Esophagus muscularis mucosa (tissue), 4 donors: Measurements from ENCODE around the gene ERI3. TPM values are rescaled to one million over a fixed set of nuclear protein-coding genes. Genes with fewer than 3 reads are reported as not detected.

Source experiments
- DNase-seq: peaks from one replicate; pipeline ENCODE4 v3.0.0-alpha.2; 2017; ENCODE audit errors: extremely low spot score
- H3K27ac ChIP-seq, 4 donors: fragments of 200-600 bp; sonication (generic); replicated peaks in 1 of 4; 1 replicate in 3 of 4; 2 replicates in 1 of 4; pipeline ENCODE4 v1.5.1; 2016 to 2019; ENCODE audit warnings: mild to moderate bottlenecking in 1 of 4
- H3K27me3 ChIP-seq, 4 donors: fragments of 200-600 bp; sonication (generic); one replicate each; pipeline versions ENCODE4 v1.5.1 to v1.6.0; 2016 to 2019
- H3K36me3 ChIP-seq, 4 donors: fragments of 200-600 bp; sonication (generic); one replicate each; pipeline ENCODE4 v1.5.1; 2016 to 2019
- H3K4me1 ChIP-seq, 4 donors: fragments of 200-600 bp; sonication (generic); one replicate each; pipeline ENCODE4 v1.5.1; 2016 to 2019
- H3K4me3 ChIP-seq, 4 donors: fragments of 200-600 bp; sonication (generic); 1 replicate in 2 of 4; 2 replicates in 2 of 4; pipeline ENCODE4 v1.5.1; 2016 to 2019; ENCODE audit warnings: mild to moderate bottlenecking in 4 of 4, moderate library complexity in 1 of 4
- H3K9me3 ChIP-seq, 4 donors: fragments of 200-600 bp; sonication (generic); 1 replicate in 3 of 4; 2 replicates in 1 of 4; pipeline ENCODE4 v1.5.1; 2016 to 2019
- CTCF ChIP-seq, 3 experiments: fragments of 200-600 bp in 2 of 3; fragments of 450-650 bp in 1 of 3; sonication (generic) in 2 of 3; IDR thresholded peaks; one replicate each; pipeline ENCODE4 v1.5.1; 2017 to 2019; ENCODE audit warnings: antibody characterized with exemption in 3 of 3, mild to moderate bottlenecking in 2 of 3, moderate library complexity in 1 of 3
- EP300 ChIP-seq: sonication (generic); formaldehyde crosslinking; IDR thresholded peaks from one replicate; pipeline ENCODE4 v1.6.1; 2017; ENCODE audit warnings: antibody characterized with exemption
- POLR2A ChIP-seq: fragments of 450-650 bp; IDR thresholded peaks from one replicate; pipeline ENCODE4 v1.6.1; 2017; ENCODE audit warnings: antibody characterized with exemption, moderate library complexity, mild to moderate bottlenecking, low read depth
- POLR2AphosphoS5 ChIP-seq, 2 donors: sonication (generic); formaldehyde crosslinking; IDR thresholded peaks; one replicate each; pipeline ENCODE4 v1.6.1; 2017; ENCODE audit warnings: antibody characterized with exemption in 2 of 2
- WGBS: methylation state at CpG from one replicate; pipeline ENCODE4 v1.1.5; 2018; 5-methylcytosine and 5-hydroxymethylcytosine counted together
- intact Hi-C: fragments of 100-400 bp; cut with DNase I; formaldehyde crosslinking; loops from one replicate; pipeline ENCODE4 v1.15.1; 2023
- total RNA-seq, 4 donors: library from RNA; depleted of rRNA; stranded (reverse); fragments of >200 nt; gene quantifications; one replicate each; pipeline versions ENCODE4 v1.1.0 to v1.2.1, GENCODE V29; 2016

The ERI3 gene
- total RNA-seq, 4 donors from 2014 or later = 40.4 to 56.6 (median 47.0) TPM

DNA sequence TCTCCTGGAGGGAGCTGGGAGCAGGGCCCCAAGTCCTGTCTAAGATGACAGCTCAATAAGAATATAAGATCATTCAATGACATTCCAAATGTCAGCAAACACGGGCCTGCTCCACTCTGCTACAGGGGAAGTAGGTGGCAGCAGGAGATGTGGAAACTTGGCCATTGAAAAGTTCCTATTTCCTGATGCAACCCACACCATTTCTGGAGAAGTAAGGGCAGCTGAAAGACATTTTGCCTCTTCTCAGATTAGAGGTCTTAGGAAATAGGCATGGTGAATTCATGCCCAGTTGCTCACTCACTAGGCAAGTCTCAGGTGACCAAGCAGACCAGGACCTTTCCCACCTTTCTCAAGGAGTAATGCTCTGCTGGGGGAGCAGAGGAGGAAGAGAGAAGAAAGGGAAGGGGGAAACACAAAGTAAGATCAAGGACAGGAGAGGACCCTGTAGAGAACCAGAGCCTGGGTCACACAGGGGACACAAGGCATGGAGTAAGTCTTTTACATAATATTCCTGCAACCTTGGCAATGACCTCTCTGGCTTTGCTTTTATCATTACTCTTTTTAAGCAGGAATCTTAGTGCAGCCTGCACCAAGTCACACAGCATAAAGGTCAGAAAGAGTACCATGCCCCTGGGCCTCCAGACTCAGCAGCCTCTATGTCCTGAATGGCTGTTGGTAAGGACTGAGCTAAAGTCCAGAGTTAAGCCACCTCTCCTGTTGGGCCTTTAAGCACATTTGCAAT, 72.9 kb downstream of the ERI3 start:
- Histone ChIP-seq H3K36me3 (peaks cover 7 to 62% (median 38%) of the 10 kb centered on the region in 4 donors), H3K27me3 (no peaks in the 10 kb centered on the region), H3K9me3 (no peaks in the 10 kb centered on the region), H3K27ac (no peak overlapping the region), H3K4me1 (peaks cover 0 to 4% (median 0%) of the 10 kb centered on the region in 4 donors), H3K4me3 (no peak overlapping the region)
- intact Hi-C loops = no loop called here
- TF ChIP-seq POLR2A (no peak), CTCF (IDR thresholded peaks at IDR 0.05) (no peak), POLR2AphosphoS5 (IDR thresholded peaks at IDR 0.05) (no peak), EP300 (no peak)
- WGBS = 38% methylated on average over 1 of the region's 1 CpG
- no peak for DNase-seq

DNA sequence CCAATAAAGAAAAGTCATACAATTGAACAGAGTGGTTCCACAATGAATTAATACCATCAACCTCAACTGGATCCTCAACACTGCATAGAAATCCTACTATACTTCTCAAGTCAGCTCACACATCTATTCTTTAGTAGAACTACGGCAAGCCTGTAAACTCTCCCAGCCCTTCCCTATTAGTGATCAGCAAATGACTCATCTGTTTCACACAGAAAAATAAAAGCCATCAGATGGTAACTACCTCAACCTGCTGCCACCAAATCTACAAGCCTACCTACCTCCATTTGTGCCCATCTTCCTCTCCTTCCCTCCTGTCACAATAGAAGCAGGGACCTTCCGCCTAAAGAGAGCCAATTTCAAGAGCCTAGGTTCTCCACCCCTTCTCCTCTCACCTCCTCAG, 78.2 kb downstream of the ERI3 start:
- no peaks in the 10 kb centered on the region for H3K9me3 ChIP-seq
- no peak overlapping the region for H3K4me3 ChIP-seq
- TF ChIP-seq POLR2A = no peak
- no peak for TF ChIP-seq POLR2AphosphoS5 (IDR thresholded peaks at IDR 0.05)
- TF ChIP-seq CTCF (IDR thresholded peaks at IDR 0.05) = no peak
- TF ChIP-seq EP300 = no peak
- peaks cover 0 to 11% (median under 1%) of the 10 kb centered on the region in 4 donors for H3K36me3 ChIP-seq
- no peak for DNase-seq
- intact Hi-C loops = no loop called here
- no peaks in the 10 kb centered on the region for H3K27me3 ChIP-seq
- no peak overlapping the region for H3K27ac ChIP-seq
- H3K4me1 ChIP-seq = peaks cover 0 to 15% (median 14%) of the 10 kb centered on the region in 4 donors
- 81% methylated on average over 2 of the region's 2 CpGs for WGBS

DNA sequence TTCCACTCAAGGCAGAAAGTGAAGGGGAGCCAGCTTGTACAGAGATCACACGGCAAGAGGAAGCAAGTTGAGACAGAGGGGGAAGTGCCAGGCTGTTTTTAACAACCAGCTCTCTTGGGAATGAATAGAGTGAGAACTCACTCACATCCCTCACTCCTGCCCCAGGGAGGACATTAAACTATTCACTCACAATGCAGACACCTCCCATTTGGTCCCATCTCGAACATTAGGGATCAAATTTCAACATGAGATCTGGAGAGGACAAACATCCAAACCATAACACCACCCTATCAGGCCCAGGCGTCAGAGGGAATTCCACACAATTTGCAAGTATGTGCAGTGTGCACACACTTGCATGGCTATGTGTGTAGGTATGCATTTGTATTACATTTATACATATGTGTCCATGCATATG, 79.1 kb downstream of the ERI3 start:
- Histone ChIP-seq H3K4me3 (no peak overlapping the region), H3K27me3 (no peaks in the 10 kb centered on the region), H3K9me3 (no peaks in the 10 kb centered on the region), H3K4me1 (peaks cover 0 to 15% (median 14%) of the 10 kb centered on the region in 4 donors), H3K27ac (no peak overlapping the region), H3K36me3 (peaks cover 0 to 6% (median 0%) of the 10 kb centered on the region in 4 donors)
- TF ChIP-seq POLR2AphosphoS5 (IDR thresholded peaks at IDR 0.05) (no peak), POLR2A (no peak), CTCF (IDR thresholded peaks at IDR 0.05) (no peak)
- WGBS = 51% methylated on average over 3 of the region's 3 CpGs
- intact Hi-C loops = no loop called here
- no peak for DNase-seq

GRCh38 chr1:44275296-44275962, 79.6 kb downstream of the ERI3 start:
- TF ChIP-seq POLR2AphosphoS5 (IDR thresholded peaks at IDR 0.05) = no peak
- TF ChIP-seq POLR2A = no peak
- TF ChIP-seq CTCF (IDR thresholded peaks at IDR 0.05) = no peak
- no peak for TF ChIP-seq EP300
- intact Hi-C loops = no loop called here

More at GRCh38 chr1:44275296-44275962, 79.6 kb downstream of the ERI3 start:
- H3K27me3 ChIP-seq = no peaks in the 10 kb centered on the region
- no peak overlapping the region for H3K27ac ChIP-seq
- H3K4me1 ChIP-seq = peaks cover 0 to 20% (median 14%) of the 10 kb centered on the region in 4 donors
- 67% methylated on average over 6 of the region's 6 CpGs for WGBS
- peaks cover 0 to under 1% (median 0%) of the 10 kb centered on the region in 4 donors for H3K36me3 ChIP-seq
- H3K4me3 ChIP-seq = no peak overlapping the region
- no peak for DNase-seq
- H3K9me3 ChIP-seq = no peaks in the 10 kb centered on the region
